ENCODE results near the gene EVI5.

EVI5 gene

GRCh38 chr1:92764116-92764515 lies 20.8 kb downstream of the EVI5 start:
- H3K4me3 ChIP-seq (ENCODE audit: low read length): no peak overlapping the region
- H3K9me3 ChIP-seq (ENCODE audit: control insufficient read depth, insufficient read depth, low read length): no peaks in the 10 kb centered on the region
- no peaks in the 10 kb centered on the region; the same call in 1 of the 2 replicates for H3F3A ChIP-seq (ENCODE audit: control insufficient read depth, insufficient read depth)
- no peaks in the 10 kb centered on the region for H4K20me1 ChIP-seq (ENCODE audit: control insufficient read depth, insufficient read depth, low read depth, low read length)
- H3K27me3 ChIP-seq (ENCODE audit: control insufficient read depth, low read length): no peaks in the 10 kb centered on the region
- TF ChIP-seq EZH2phosphoT487 (IDR thresholded peaks at IDR 0.05; ENCODE audit: borderline replicate concordance, low read length): no peak
- TF ChIP-seq, protein P1, sequence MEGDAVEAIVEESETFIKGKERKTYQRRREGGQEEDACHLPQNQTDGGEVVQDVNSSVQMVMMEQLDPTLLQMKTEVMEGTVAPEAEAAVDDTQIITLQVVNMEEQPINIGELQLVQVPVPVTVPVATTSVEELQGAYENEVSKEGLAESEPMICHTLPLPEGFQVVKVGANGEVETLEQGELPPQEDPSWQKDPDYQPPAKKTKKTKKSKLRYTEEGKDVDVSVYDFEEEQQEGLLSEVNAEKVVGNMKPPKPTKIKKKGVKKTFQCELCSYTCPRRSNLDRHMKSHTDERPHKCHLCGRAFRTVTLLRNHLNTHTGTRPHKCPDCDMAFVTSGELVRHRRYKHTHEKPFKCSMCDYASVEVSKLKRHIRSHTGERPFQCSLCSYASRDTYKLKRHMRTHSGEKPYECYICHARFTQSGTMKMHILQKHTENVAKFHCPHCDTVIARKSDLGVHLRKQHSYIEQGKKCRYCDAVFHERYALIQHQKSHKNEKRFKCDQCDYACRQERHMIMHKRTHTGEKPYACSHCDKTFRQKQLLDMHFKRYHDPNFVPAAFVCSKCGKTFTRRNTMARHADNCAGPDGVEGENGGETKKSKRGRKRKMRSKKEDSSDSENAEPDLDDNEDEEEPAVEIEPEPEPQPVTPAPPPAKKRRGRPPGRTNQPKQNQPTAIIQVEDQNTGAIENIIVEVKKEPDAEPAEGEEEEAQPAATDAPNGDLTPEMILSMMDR (IDR thresholded peaks at IDR 0.05; ENCODE audit: low read depth, low read length, poor library complexity, severe bottlenecking): no peak
- peaks cover 6% of the 10 kb centered on the region; the same call in 1 of the 2 replicates for H3K79me2 ChIP-seq (ENCODE audit: control insufficient read depth, low read length)
- H3K4me1 ChIP-seq (ENCODE audit: control insufficient read depth, low read length): no peaks in the 10 kb centered on the region
- H3K9me2 ChIP-seq (replicated peaks; ENCODE audit: control insufficient read depth, low read length): no peaks in the 10 kb centered on the region
- no peaks in the 10 kb centered on the region for H3K36me3 ChIP-seq (ENCODE audit: control insufficient read depth, low read length)
- no peak overlapping the region for H3K27ac ChIP-seq (ENCODE audit: low read depth, low read length)
- no peak overlapping the region for H3K4me2 ChIP-seq (ENCODE audit: low read length)

DNA sequence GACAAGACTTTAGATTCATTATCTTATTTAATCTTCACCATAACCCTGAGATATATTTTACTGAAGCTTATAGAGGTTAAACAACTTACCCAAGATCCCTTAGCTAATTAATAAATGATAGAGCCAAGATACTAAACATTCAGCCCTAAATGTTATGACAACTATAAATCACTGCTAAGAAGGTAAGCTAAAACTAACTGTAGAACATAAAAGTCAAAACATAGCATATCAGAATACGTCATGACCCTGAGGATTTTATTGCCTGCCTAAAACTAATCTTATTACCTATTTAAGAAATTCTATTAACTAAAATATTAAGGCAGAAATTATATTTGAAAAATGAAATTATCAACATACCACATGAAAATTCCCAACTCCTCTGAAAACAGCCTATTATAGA lies 22.6 kb downstream of the EVI5 start:
- TF ChIP-seq, protein P1 (IDR thresholded peaks at IDR 0.05; ENCODE audit: low read depth, low read length, poor library complexity, severe bottlenecking): no peak
- TF ChIP-seq EZH2phosphoT487 (IDR thresholded peaks at IDR 0.05; ENCODE audit: borderline replicate concordance, low read length): no peak
- Histone ChIP-seq H3K4me1 (ENCODE audit: control insufficient read depth, low read length) (no peaks in the 10 kb centered on the region), H3K9me3 (ENCODE audit: control insufficient read depth, insufficient read depth, low read length) (no peaks in the 10 kb centered on the region), H3K79me2 (ENCODE audit: control insufficient read depth, low read length) (peaks cover 6% of the 10 kb centered on the region; the same call in 1 of the 2 replicates), H4K20me1 (ENCODE audit: control insufficient read depth, insufficient read depth, low read depth, low read length) (no peaks in the 10 kb centered on the region), H3K27ac (ENCODE audit: low read depth, low read length) (no peak overlapping the region), H3K4me2 (ENCODE audit: low read length) (no peak overlapping the region), H3K27me3 (ENCODE audit: control insufficient read depth, low read length) (no peaks in the 10 kb centered on the region), H3F3A (ENCODE audit: control insufficient read depth, insufficient read depth) (no peaks in the 10 kb centered on the region; the same call in 1 of the 2 replicates), H3K9me2 (replicated peaks; ENCODE audit: control insufficient read depth, low read length) (no peaks in the 10 kb centered on the region), H3K4me3 (ENCODE audit: low read length) (no peak overlapping the region), H3K36me3 (ENCODE audit: control insufficient read depth, low read length) (no peaks in the 10 kb centered on the region)

- no peak overlapping the region for H3K4me3 ChIP-seq (ENCODE audit: low read length)
- no peaks in the 10 kb centered on the region for H4K20me1 ChIP-seq (ENCODE audit: control insufficient read depth, insufficient read depth, low read depth, low read length)
- H3K27me3 ChIP-seq (ENCODE audit: control insufficient read depth, low read length): no peaks in the 10 kb centered on the region
- no peaks in the 10 kb centered on the region for H3K9me3 ChIP-seq (ENCODE audit: control insufficient read depth, insufficient read depth, low read length)
- no peak overlapping the region for H3K4me2 ChIP-seq (ENCODE audit: low read length)
- no peak overlapping the region for H3K27ac ChIP-seq (ENCODE audit: low read depth, low read length)
- TF ChIP-seq EZH2phosphoT487 (IDR thresholded peaks at IDR 0.05; ENCODE audit: borderline replicate concordance, low read length): no peak
- TF ChIP-seq, protein P1 (IDR thresholded peaks at IDR 0.05; ENCODE audit: low read depth, low read length, poor library complexity, severe bottlenecking): no peak
- H3K79me2 ChIP-seq (ENCODE audit: control insufficient read depth, low read length): peaks cover 9% of the 10 kb centered on the region; the same call in 1 of the 2 replicates
- H3F3A ChIP-seq (ENCODE audit: control insufficient read depth, insufficient read depth): no peaks in the 10 kb centered on the region; the same call in 1 of the 2 replicates
- H3K9me2 ChIP-seq (replicated peaks; ENCODE audit: control insufficient read depth, low read length): no peaks in the 10 kb centered on the region
- no peaks in the 10 kb centered on the region for H3K36me3 ChIP-seq (ENCODE audit: control insufficient read depth, low read length)
- H3K4me1 ChIP-seq (ENCODE audit: control insufficient read depth, low read length): no peaks in the 10 kb centered on the region
These were observed 25.5 kb downstream of the EVI5 start for GRCh38 chr1:92759361-92759760.
